Globus pallidus (tissue), 1 donor: Measurements from ENCODE around the gene RNF220.

Experiments used
- DNase-seq: peaks from one replicate; pipeline ENCODE4 v3.0.0-alpha.2; 2015; ENCODE audit warnings: low spot score

The RNF220 gene

GRCh38 chr1:44407430-44408211 is 2.6 kb downstream of the RNF220 start:
- DNase-seq = no peak

GRCh38 chr1:44408212-44408582 is 3.1 kb downstream of the RNF220 start:
- no peak for DNase-seq

- peak; percentile 47 for DNase-seq
Observed at GRCh38 chr1:44408632-44409602, 3.9 kb downstream of the RNF220 start.

- no peak for DNase-seq
Observed at GRCh38 chr1:44409757-44410156, 4.7 kb downstream of the RNF220 start.

- DNase-seq = no peak
Observed at GRCh38 chr1:44411861-44412260, 6.8 kb downstream of the RNF220 start.

GRCh38 chr1:44412601-44413000 is 7.5 kb downstream of the RNF220 start:
- no peak for DNase-seq

- DNase-seq = no peak
Observed at GRCh38 chr1:44413740-44414139, 8.7 kb downstream of the RNF220 start.

- no peak for DNase-seq
Observed at GRCh38 chr1:44415013-44415412, 10.0 kb downstream of the RNF220 start.

GRCh38 chr1:44416408-44416807 is 11.4 kb downstream of the RNF220 start:
- DNase-seq = no peak

- peak; percentile 84 for DNase-seq
Observed at GRCh38 chr1:44417351-44418021, 12.4 kb downstream of the RNF220 start.

GRCh38 chr1:44418022-44418673 is 13.1 kb downstream of the RNF220 start:
- DNase-seq = no peak

- DNase-seq = no peak
Observed at GRCh38 chr1:44419901-44420300, 14.8 kb downstream of the RNF220 start.

GRCh38 chr1:44420535-44420934 is 15.5 kb downstream of the RNF220 start:
- DNase-seq = no peak

GRCh38 chr1:44421446-44421884 is 16.4 kb downstream of the RNF220 start:
- DNase-seq = no peak

GRCh38 chr1:44422161-44422560 is 17.1 kb downstream of the RNF220 start:
- DNase-seq = no peak

GRCh38 chr1:44423591-44424537 is 18.8 kb downstream of the RNF220 start:
- DNase-seq = no peak

- no peak for DNase-seq
Observed at GRCh38 chr1:44424747-44425146, 19.7 kb downstream of the RNF220 start.

GRCh38 chr1:44425341-44426082 is 20.5 kb downstream of the RNF220 start:
- DNase-seq = no peak

- DNase-seq = no peak
Observed at GRCh38 chr1:44431861-44432260, 26.8 kb downstream of the RNF220 start.

GRCh38 chr1:44433209-44433608 is 28.2 kb downstream of the RNF220 start:
- DNase-seq = no peak
